Measurements from ENCODE around the gene CNP.

DNA sequence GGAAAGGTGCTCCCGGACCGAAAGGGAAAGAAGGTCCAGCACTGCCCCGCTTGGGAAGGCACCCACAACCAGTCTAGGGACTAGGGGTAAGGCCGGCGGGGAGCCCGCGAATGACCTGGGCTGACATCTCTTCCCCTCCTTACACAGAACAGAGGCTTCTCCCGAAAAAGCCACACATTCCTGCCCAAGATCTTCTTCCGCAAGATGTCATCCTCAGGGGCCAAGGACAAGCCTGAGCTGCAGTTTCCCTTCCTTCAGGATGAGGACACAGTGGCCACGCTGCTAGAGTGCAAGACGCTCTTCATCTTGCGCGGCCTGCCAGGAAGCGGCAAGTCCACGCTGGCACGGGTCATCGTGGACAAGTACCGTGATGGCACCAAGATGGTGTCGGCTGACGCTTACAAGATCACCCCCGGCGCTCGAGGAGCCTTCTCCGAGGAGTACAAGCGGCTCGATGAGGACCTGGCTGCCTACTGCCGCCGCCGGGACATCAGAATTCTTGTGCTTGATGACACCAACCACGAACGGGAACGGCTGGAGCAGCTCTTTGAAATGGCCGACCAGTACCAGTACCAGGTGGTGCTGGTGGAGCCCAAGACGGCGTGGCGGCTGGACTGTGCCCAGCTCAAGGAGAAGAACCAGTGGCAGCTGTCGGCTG is 1.5 kb downstream of the CNP start:
- TF ChIP-seq, protein P1, sequence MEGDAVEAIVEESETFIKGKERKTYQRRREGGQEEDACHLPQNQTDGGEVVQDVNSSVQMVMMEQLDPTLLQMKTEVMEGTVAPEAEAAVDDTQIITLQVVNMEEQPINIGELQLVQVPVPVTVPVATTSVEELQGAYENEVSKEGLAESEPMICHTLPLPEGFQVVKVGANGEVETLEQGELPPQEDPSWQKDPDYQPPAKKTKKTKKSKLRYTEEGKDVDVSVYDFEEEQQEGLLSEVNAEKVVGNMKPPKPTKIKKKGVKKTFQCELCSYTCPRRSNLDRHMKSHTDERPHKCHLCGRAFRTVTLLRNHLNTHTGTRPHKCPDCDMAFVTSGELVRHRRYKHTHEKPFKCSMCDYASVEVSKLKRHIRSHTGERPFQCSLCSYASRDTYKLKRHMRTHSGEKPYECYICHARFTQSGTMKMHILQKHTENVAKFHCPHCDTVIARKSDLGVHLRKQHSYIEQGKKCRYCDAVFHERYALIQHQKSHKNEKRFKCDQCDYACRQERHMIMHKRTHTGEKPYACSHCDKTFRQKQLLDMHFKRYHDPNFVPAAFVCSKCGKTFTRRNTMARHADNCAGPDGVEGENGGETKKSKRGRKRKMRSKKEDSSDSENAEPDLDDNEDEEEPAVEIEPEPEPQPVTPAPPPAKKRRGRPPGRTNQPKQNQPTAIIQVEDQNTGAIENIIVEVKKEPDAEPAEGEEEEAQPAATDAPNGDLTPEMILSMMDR (IDR thresholded peaks at IDR 0.05) = no peak
- TF ChIP-seq EP300 (IDR thresholded peaks at IDR 0.05; ENCODE audit: low read depth) (no peak), POLR2A (IDR thresholded peaks at IDR 0.05) (no peak), POLR2AphosphoS5 (IDR thresholded peaks at IDR 0.05) (peak in 1 of 3 donors; percentile 4)
